ENCODE results near the gene IRF3.
"Not testable (repeated sequence)": the region's sequence is repeated elsewhere in the genome, so short reads cannot be mapped to it uniquely, and the experiment has no call there.

Gene IRF3

DNA sequence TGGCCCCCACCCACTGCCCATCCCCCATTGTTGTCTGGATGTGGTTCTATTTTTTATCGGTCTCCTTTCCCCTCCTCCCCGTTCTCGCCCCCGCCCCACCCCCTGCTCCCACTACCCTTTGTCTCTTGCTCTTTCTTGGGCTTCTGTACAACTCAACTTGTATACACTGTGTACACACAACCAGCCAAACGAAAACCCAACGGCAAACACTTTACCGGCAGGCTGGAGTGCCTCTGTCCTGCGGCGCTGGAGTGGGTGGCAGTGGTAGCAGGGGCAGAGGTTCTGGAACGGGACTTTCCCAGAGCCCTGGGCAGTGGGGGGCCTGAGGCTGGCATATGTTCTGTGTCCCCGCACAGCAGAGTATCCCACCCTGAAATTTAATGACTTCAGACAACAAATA lies 39.4 kb downstream of the IRF3 start:
- in situ Hi-C loops (cut with HindIII; ENCODE audit: low sequenced_read_pairs): no loop called here

- in situ Hi-C loops (cut with HindIII; ENCODE audit: low sequenced_read_pairs): no loop called here
These were observed 40.4 kb downstream of the IRF3 start for GRCh38 chr19:49624967-49625910.

DNA sequence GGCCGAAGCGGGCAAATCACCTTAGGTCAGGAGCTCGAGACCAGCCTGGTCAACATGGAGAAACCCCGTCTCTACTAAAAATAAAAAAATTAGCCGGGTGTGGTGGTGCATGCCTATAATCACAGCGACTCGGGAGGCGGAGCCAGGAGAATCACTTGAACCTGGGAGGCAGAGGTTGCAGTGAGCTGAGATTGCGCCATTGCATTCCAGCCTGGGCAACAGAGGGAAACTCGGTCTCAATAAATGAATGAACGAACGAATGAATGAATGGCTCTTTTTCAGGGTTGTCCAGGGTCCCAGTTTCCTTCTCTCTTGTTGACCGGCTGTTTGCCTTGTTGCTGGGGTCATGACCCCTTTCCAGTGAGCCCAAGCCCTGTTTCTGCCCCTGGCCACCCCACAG lies 47.8 kb downstream of the IRF3 start:
- in situ Hi-C loops (cut with HindIII; ENCODE audit: low sequenced_read_pairs): not testable (repeated sequence)

DNA sequence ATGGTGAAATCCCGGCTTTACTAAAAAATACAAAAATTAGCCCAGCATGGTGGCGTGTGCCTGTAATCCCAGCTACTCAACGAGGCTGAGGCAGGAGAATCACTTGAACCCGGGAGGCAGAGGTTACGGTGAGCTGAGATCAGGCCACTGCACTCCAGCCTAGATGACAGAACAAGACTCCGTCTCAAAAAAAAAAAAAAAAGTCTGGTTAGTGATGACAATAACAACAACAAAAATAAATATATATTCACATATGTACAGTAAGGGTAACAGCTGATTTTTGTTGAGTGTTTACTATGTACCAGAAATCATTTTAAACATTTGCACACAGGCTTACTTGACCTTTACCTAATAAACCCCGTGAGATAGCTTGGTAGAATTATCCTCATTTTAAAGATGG lies 48.7 kb downstream of the IRF3 start:
- in situ Hi-C loops (cut with HindIII; ENCODE audit: low sequenced_read_pairs): no loop called here

GRCh38 chr19:49616532-49616931 lies 49.1 kb downstream of the IRF3 start:
- in situ Hi-C loops (cut with HindIII; ENCODE audit: low sequenced_read_pairs): no loop called here

DNA sequence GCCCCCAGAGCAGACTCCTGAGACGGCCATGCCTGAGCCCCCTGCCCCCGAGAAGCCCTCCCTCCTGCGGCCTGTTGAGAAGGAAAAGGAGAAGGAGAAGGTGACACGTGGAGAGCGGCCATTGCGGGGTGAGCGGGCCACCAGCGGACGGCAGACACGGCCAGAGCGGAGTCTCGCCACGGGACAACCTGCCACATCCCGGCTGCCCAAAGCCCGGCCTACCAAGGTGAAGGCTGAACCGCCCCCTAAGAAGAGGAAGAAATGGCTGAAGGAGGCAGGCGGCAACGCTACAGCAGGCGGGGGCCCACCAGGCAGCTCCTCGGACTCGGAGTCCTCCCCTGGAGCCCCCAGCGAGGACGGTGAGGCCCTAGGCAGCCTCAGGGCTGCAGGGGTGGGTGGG lies 49.8 kb downstream of the IRF3 start:
- in situ Hi-C loops (cut with HindIII; ENCODE audit: low sequenced_read_pairs): no loop called here

DNA sequence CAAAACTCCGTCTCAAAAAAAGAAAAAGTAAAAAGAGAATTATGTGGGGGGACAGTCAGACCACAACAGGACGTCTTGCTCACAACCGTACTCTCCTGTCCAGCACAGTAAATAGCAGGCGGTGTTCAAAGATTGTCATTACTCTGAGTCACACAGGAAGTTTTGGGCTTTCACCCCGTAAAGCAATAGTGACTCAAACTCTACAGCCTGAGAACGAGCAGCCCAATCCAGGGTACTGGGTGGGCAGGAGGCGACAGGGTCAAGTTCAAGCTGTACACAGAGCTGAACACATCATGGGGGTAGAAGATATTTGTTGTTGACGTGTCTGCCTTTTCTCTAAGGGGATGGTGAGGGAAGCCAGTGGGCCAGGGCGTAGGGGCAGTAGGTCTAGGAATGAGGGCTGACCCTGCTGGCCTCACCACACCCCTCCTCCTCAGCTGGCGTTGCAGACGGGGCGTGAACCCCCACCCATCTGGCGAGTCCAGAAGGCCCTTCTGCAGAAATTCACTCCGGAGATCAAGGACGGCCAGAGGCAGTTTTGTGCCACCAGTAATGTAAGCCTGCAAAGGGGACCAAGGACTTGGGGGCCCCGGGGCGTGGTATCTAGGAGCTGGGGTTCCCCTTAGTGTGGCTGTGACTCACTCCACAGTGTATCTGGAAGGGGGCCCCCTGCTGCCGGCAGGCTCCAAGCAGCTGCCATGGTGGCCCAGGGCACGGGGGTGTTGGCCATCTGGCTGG lies 51.4 kb downstream of the IRF3 start:
- in situ Hi-C loops (cut with HindIII; ENCODE audit: low sequenced_read_pairs): no loop called here

GRCh38 chr19:49613374-49613773 lies 52.3 kb downstream of the IRF3 start:
- in situ Hi-C loops (cut with HindIII; ENCODE audit: low sequenced_read_pairs): no loop called here
